SIG-M5 treated with dmso at 0.1 percent for 504 hours (cell line): ENCODE measurements around the gene UNC5A.

ENCODE experiments used
- DNase-seq: peaks from one replicate; lab custom pipeline; 2025; ENCODE audit not compliant: unreplicated experiment; lab: John Stamatoyannopoulos, UW

UNC5A gene

GRCh38 chr5:176890455-176891330, 80.3 kb downstream of the UNC5A start:
- no peak for DNase-seq

GRCh38 chr5:176891331-176891958, 81.1 kb downstream of the UNC5A start:
- peak; percentile 29 for DNase-seq

GRCh38 chr5:176892663-176893062, 82.3 kb downstream of the UNC5A start:
- no peak for DNase-seq

GRCh38 chr5:176894298-176894697, 83.9 kb downstream of the UNC5A start:
- no peak for DNase-seq

- peak; percentile 7 for DNase-seq
Measured at GRCh38 chr5:176895831-176896230, 85.5 kb downstream of the UNC5A start.

GRCh38 chr5:176897263-176897662, 86.9 kb downstream of the UNC5A start:
- no peak for DNase-seq

GRCh38 chr5:176899296-176899891, 89.0 kb downstream of the UNC5A start, which contains the start of gene HK3:
TSS of gene HK3 (minus strand) at chr5:176899346. CDS start at chr5:176896159, 3,187 bp downstream.
- DNase-seq, result peak; percentile 89

GRCh38 chr5:176899946-176900779, 89.8 kb downstream of the UNC5A start:
- no peak for DNase-seq

GRCh38 chr5:176900780-176901204, 90.4 kb downstream of the UNC5A start:
- DNase-seq, result no peak

- peak; percentile 72 for DNase-seq
Measured at GRCh38 chr5:176901260-176902101, 91.1 kb downstream of the UNC5A start.

- DNase-seq, result no peak
Measured at GRCh38 chr5:176902102-176902814, 91.9 kb downstream of the UNC5A start.

- DNase-seq, result no peak
Measured at GRCh38 chr5:176902911-176903664, 92.7 kb downstream of the UNC5A start.

GRCh38 chr5:176904276-176904675, 93.9 kb downstream of the UNC5A start:
- DNase-seq, result no peak

GRCh38 chr5:176906126-176906525, 95.8 kb downstream of the UNC5A start:
- no peak for DNase-seq

GRCh38 chr5:176906796-176907195, 96.4 kb downstream of the UNC5A start:
- no peak for DNase-seq

GRCh38 chr5:176908675-176909368, 98.5 kb downstream of the UNC5A start:
- peak; percentile 59 for DNase-seq

GRCh38 chr5:176912115-176912514, 101.8 kb downstream of the UNC5A start:
- no peak for DNase-seq

- no peak for DNase-seq
Measured at GRCh38 chr5:176915906-176916305, 105.5 kb downstream of the UNC5A start.
